ENCODE results near the gene INPP5J. TPM values are rescaled to one million over a fixed set of nuclear protein-coding genes. Genes with fewer than 3 reads are reported as not detected.
"Not testable (repeated sequence)": the region's sequence is repeated elsewhere in the genome, so short reads cannot be mapped to it uniquely, and the experiment has no call there.

The INPP5J gene
- total RNA-seq, 1 experiment from 2014 or later: 1.7 TPM

DNA sequence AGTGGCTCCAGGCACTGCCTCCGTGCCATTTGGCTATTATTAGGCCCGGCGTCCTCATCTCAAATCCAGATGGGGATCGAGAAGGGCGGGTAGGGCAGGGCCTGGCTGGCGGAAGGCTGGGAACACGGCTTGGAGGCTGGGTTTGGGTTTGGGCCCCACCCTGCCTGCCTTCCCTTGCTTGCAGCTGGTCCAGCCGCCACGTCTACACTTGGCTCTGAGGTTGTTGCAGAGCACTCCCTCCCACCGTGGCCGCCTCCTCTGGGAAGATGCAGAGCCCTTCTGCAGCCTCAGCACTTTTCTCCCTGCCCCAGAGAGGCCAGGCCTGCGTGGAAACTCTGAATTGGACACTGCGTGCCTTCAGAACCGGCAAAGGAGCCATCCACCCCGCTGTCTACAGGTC is 46.8 kb upstream of the INPP5J start:
- H3K9me3 ChIP-seq (ENCODE audit: control insufficient read depth, insufficient read depth, low read depth, low read length): no peaks in the 10 kb centered on the region
- H3K36me3 ChIP-seq (ENCODE audit: control insufficient read depth, insufficient read depth, low read length): no peaks in the 10 kb centered on the region
- H3K4me3 ChIP-seq (ENCODE audit: low read depth in 2 of 2, low read length in 2 of 2): no peak overlapping the region
- POLR2A ChIA-PET: no interaction called here
- no peak for TF ChIP-seq POLR2AphosphoS5 (IDR thresholded peaks at IDR 0.05; ENCODE audit: low read depth, low read length)
- TF ChIP-seq SIN3A (IDR thresholded peaks at IDR 0.05; ENCODE audit: borderline replicate concordance, insufficient read depth, low read depth, low read length): no peak
- TF ChIP-seq, protein P1, sequence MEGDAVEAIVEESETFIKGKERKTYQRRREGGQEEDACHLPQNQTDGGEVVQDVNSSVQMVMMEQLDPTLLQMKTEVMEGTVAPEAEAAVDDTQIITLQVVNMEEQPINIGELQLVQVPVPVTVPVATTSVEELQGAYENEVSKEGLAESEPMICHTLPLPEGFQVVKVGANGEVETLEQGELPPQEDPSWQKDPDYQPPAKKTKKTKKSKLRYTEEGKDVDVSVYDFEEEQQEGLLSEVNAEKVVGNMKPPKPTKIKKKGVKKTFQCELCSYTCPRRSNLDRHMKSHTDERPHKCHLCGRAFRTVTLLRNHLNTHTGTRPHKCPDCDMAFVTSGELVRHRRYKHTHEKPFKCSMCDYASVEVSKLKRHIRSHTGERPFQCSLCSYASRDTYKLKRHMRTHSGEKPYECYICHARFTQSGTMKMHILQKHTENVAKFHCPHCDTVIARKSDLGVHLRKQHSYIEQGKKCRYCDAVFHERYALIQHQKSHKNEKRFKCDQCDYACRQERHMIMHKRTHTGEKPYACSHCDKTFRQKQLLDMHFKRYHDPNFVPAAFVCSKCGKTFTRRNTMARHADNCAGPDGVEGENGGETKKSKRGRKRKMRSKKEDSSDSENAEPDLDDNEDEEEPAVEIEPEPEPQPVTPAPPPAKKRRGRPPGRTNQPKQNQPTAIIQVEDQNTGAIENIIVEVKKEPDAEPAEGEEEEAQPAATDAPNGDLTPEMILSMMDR (IDR thresholded peaks at IDR 0.05): no peak
- no peak for TF ChIP-seq TCF7L2 (IDR thresholded peaks at IDR 0.05; ENCODE audit: low read depth, low read length)
- TF ChIP-seq, protein P2, sequence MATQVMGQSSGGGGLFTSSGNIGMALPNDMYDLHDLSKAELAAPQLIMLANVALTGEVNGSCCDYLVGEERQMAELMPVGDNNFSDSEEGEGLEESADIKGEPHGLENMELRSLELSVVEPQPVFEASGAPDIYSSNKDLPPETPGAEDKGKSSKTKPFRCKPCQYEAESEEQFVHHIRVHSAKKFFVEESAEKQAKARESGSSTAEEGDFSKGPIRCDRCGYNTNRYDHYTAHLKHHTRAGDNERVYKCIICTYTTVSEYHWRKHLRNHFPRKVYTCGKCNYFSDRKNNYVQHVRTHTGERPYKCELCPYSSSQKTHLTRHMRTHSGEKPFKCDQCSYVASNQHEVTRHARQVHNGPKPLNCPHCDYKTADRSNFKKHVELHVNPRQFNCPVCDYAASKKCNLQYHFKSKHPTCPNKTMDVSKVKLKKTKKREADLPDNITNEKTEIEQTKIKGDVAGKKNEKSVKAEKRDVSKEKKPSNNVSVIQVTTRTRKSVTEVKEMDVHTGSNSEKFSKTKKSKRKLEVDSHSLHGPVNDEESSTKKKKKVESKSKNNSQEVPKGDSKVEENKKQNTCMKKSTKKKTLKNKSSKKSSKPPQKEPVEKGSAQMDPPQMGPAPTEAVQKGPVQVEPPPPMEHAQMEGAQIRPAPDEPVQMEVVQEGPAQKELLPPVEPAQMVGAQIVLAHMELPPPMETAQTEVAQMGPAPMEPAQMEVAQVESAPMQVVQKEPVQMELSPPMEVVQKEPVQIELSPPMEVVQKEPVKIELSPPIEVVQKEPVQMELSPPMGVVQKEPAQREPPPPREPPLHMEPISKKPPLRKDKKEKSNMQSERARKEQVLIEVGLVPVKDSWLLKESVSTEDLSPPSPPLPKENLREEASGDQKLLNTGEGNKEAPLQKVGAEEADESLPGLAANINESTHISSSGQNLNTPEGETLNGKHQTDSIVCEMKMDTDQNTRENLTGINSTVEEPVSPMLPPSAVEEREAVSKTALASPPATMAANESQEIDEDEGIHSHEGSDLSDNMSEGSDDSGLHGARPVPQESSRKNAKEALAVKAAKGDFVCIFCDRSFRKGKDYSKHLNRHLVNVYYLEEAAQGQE (IDR thresholded peaks at IDR 0.05; ENCODE audit: insufficient read depth in 1 of 2, low read depth in 2 of 2, low read length in 1 of 2): no peak
- H3K27me3 ChIP-seq (ENCODE audit: control insufficient read depth, insufficient read depth, low read length): no peaks in the 10 kb centered on the region
- no peaks in the 10 kb centered on the region for H3K4me1 ChIP-seq (ENCODE audit: control insufficient read depth, insufficient read depth, low read length)
- no peak overlapping the region for H3K27ac ChIP-seq (ENCODE audit: low read length)
- no peak for DNase-seq (ENCODE audit: low read depth, low spot score)
- CTCF ChIA-PET: no interaction called here
- in situ Hi-C loops (cut with HindIII; ENCODE audit: low pct_unique_long_range_greater_than_20kb, low sequenced_read_pairs) (no loop called here), intact Hi-C loops (cut with micrococcal nuclease; ENCODE audit: unreplicated experiment) (no loop called here)
- no peak for ATAC-seq
- no TSS peak for BruUV-seq (replicated peaks)

DNA sequence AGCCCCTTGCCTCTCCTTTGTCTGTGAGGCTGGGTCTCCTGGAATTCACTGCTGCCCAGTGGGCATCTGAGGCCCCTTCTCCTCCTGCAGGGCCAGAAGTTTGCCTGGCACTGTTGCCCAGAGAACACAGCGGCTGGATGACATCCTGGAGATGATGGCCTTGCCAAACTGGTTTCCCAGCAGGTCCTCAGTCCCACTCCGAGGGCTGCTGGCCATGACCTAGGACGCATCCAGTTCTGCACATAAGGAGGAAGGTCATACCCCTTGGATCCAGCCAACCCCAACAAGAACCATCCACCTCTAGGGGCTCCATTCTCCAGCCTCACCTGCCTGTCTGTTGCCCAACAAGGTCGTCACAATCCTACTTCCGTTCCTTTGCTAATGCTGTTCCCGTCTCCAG is 45.1 kb upstream of the INPP5J start:
- Histone ChIP-seq H3K27me3 (ENCODE audit: control insufficient read depth, insufficient read depth, low read length) (no peaks in the 10 kb centered on the region), H3K9me3 (ENCODE audit: control insufficient read depth, insufficient read depth, low read depth, low read length) (no peaks in the 10 kb centered on the region), H3K36me3 (ENCODE audit: control insufficient read depth, insufficient read depth, low read length) (peaks cover 5% of the 10 kb centered on the region; the same call in 1 of the 2 replicates), H3K4me1 (ENCODE audit: control insufficient read depth, insufficient read depth, low read length) (peaks cover 6% of the 10 kb centered on the region), H3K4me3 (ENCODE audit: low read depth in 2 of 2, low read length in 2 of 2) (no peak overlapping the region), H3K27ac (ENCODE audit: low read length) (no peak overlapping the region)
- intact Hi-C loops (cut with micrococcal nuclease; ENCODE audit: unreplicated experiment): no loop called here
- POLR2A ChIA-PET: no interaction called here
- ATAC-seq (no peak), DNase-seq (ENCODE audit: low read depth, low spot score) (no peak)
- TF ChIP-seq, protein P1 (IDR thresholded peaks at IDR 0.05): no peak
- TF ChIP-seq, protein P2 (IDR thresholded peaks at IDR 0.05; ENCODE audit: insufficient read depth in 1 of 2, low read depth in 2 of 2, low read length in 1 of 2): no peak
- TF ChIP-seq TCF7L2 (IDR thresholded peaks at IDR 0.05; ENCODE audit: low read depth, low read length) (no peak), POLR2AphosphoS5 (IDR thresholded peaks at IDR 0.05; ENCODE audit: low read depth, low read length) (no peak), SIN3A (IDR thresholded peaks at IDR 0.05; ENCODE audit: borderline replicate concordance, insufficient read depth, low read depth, low read length) (no peak)
- CTCF ChIA-PET: no interaction called here
- BruUV-seq (replicated peaks): no TSS peak
- in situ Hi-C loops (cut with HindIII; ENCODE audit: low pct_unique_long_range_greater_than_20kb, low sequenced_read_pairs): no loop called here

DNA sequence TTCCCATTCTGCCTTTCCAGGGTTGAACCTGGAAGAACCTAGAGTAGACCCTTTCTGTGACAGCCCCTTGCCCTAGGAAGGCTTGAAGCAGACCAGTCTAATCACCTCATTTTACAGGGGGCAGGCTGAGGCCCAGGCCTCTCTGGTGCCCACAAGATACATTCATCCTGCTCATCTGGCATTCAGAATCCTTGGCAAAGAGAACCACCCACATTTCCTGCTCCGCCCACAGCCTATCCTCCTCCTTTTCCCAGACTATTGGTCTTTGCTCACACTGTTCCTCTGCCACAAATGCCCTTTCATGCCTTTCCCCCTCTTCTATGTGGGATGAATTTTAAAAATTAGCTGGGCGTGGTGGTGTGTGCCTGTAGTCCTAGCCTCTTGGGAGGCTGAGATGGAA is 44.4 kb upstream of the INPP5J start:
- ATAC-seq; H3K27me3 ChIP-seq (ENCODE audit: control insufficient read depth, insufficient read depth, low read length); in situ Hi-C loops (cut with HindIII; ENCODE audit: low pct_unique_long_range_greater_than_20kb, low sequenced_read_pairs); H3K27ac ChIP-seq (ENCODE audit: low read length); H3K4me1 ChIP-seq (ENCODE audit: control insufficient read depth, insufficient read depth, low read length); BruUV-seq (replicated peaks); DNase-seq (ENCODE audit: low read depth, low spot score); H3K36me3 ChIP-seq (ENCODE audit: control insufficient read depth, insufficient read depth, low read length); H3K4me3 ChIP-seq (ENCODE audit: low read depth in 2 of 2, low read length in 2 of 2); H3K9me3 ChIP-seq (ENCODE audit: control insufficient read depth, insufficient read depth, low read depth, low read length); intact Hi-C loops (cut with micrococcal nuclease; ENCODE audit: unreplicated experiment): not testable (repeated sequence)
- ChIA-PET CTCF (interaction anchor here (0.5 kb wide), 1 partner anchor 35 kb away, joined by 3 read pairs; no protein-coding TSS in a partner anchor), POLR2A (interaction anchor here (0.6 kb wide), 1 partner anchor 156 kb away, joined by 6 read pairs; no protein-coding TSS in a partner anchor)

Data from Panc1 (cell line).